IMR-90 (cell line): ENCODE measurements around the gene ZBTB24.

Experiments
- BHLHE40 ChIP-seq: fragments of 150-350 bp; IDR thresholded peaks from 2 replicates; pipeline ENCODE4 v1.6.1; 2016; ENCODE audit warnings: mild to moderate bottlenecking, low read depth, low read length
- CEBPB ChIP-seq: IDR thresholded peaks from 2 replicates; pipeline ENCODE4 v1.6.1; 2012; ENCODE audit warnings: low read depth, low read length, improper control_type of control experiment
- CTCF ChIP-seq: conservative IDR thresholded peaks from 2 replicates; pipeline ENCODE4 v1.5.1; 2012; ENCODE audit warnings: mild to moderate bottlenecking, low read depth, low read length, improper control_type of control experiment
- FOS ChIP-seq: fragments of 150-350 bp; IDR thresholded peaks from 2 replicates; pipeline ENCODE4 v1.6.1; 2016; ENCODE audit warnings: low read depth, low read length
- MAFK ChIP-seq: IDR thresholded peaks from 2 replicates; pipeline ENCODE4 v1.6.1; 2012; ENCODE audit warnings: low read depth, low read length, improper control_type of control experiment
- MAZ ChIP-seq: IDR thresholded peaks from 2 replicates; pipeline ENCODE4 v1.6.1; 2012; ENCODE audit warnings: low read depth, mild to moderate bottlenecking, low read length, improper control_type of control experiment, moderate library complexity, borderline replicate concordance
- MXI1 ChIP-seq: IDR thresholded peaks from 2 replicates; pipeline ENCODE4 v1.6.1; 2012; ENCODE audit warnings: low read depth, mild to moderate bottlenecking, low read length, moderate library complexity, borderline replicate concordance
- POLR2A ChIP-seq: IDR thresholded peaks from 2 replicates; pipeline ENCODE4 v1.6.1; 2012; ENCODE audit warnings: mild to moderate bottlenecking, low read depth, low read length
- RCOR1 ChIP-seq: IDR thresholded peaks from 2 replicates; pipeline ENCODE4 v1.6.1; 2012; ENCODE audit warnings: mild to moderate bottlenecking, low read length, improper control_type of control experiment; ENCODE audit not compliant: insufficient replicate concordance
- RFX5 ChIP-seq: IDR thresholded peaks from 2 replicates; pipeline ENCODE4 v1.8.0; 2012; ENCODE audit warnings: low read depth, mild to moderate bottlenecking, low read length, moderate library complexity
- SMC3 ChIP-seq: fragments of 150-350 bp; IDR thresholded peaks from 2 replicates; pipeline ENCODE4 v1.6.1; 2016; ENCODE audit warnings: low read depth, mild to moderate bottlenecking, antibody characterized with exemption, low read length, moderate library complexity
- USF2 ChIP-seq: fragments of 150-350 bp; IDR thresholded peaks from 2 replicates; pipeline ENCODE4 v1.6.1; 2017; ENCODE audit warnings: mild to moderate bottlenecking, antibody characterized with exemption, low read length, low read depth
- TF ChIP-seq, protein P1 (sequence below): fragments of 150-350 bp; IDR thresholded peaks from 2 replicates; pipeline ENCODE4 v1.6.1; 2016; ENCODE audit warnings: low read depth, mild to moderate bottlenecking, low read length, moderate library complexity, borderline replicate concordance

- TF ChIP-seq FOS: no peak
- TF ChIP-seq CTCF: no peak
- TF ChIP-seq, protein P1, sequence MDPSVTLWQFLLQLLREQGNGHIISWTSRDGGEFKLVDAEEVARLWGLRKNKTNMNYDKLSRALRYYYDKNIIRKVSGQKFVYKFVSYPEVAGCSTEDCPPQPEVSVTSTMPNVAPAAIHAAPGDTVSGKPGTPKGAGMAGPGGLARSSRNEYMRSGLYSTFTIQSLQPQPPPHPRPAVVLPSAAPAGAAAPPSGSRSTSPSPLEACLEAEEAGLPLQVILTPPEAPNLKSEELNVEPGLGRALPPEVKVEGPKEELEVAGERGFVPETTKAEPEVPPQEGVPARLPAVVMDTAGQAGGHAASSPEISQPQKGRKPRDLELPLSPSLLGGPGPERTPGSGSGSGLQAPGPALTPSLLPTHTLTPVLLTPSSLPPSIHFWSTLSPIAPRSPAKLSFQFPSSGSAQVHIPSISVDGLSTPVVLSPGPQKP: no peak
- TF ChIP-seq CEBPB: no peak
- no peak for TF ChIP-seq MAFK
- no peak for TF ChIP-seq POLR2A
- TF ChIP-seq SMC3: no peak
- no peak for TF ChIP-seq USF2
- no peak for TF ChIP-seq BHLHE40
- no peak for TF ChIP-seq MXI1
- no peak for TF ChIP-seq RFX5
- TF ChIP-seq RCOR1: no peak
- no peak for TF ChIP-seq MAZ
Measured at GRCh38 chr6:109488001-109488400, 5.0 kb upstream of the ZBTB24 start.
